Endothelial cell of umbilical vein (primary cell): ENCODE data around the gene IL4R. TPM values are rescaled to one million over a fixed set of nuclear protein-coding genes. Genes with fewer than 3 reads are reported as not detected.

Experiments used
- BruUV-seq: library from RNA; stranded (reverse); fragments of 400-500 nt; replicated peaks from 2 replicates; lab custom pipeline; 2021; lab: Mats Ljungman, UMichigan
- CTCF ChIA-PET: fragments of 300-600, 350-600 bp; sonication (Branson Sonifier 250); formaldehyde crosslinking; loops from one replicate; lab custom pipeline; 2021; ENCODE audit warnings: antibody characterized with exemption, inconsistent platforms; lab: Charles Lee
- POLR2A ChIA-PET: fragments of 300-600, 350-600 bp; sonication (Branson Sonifier 250); formaldehyde crosslinking; loops from one replicate; lab custom pipeline; 2021; ENCODE audit warnings: antibody characterized with exemption, inconsistent platforms; lab: Charles Lee
- DNase-seq: peaks from one replicate; pipeline ENCODE4 v3.0.0-alpha.2; 2011; ENCODE audit warnings: low read depth, low spot score
- FAIRE-seq: peaks from 2 replicates; lab custom pipeline; 2011; peaks lifted over from hg19 to GRCh38; lab: Jason Lieb, UNC
- H2AFZ ChIP-seq: 2 replicates; pipeline ENCODE4 v1.6.0; 2012; ENCODE audit warnings: low read depth, low read length, control low read depth, inconsistent platforms
- H3K27ac ChIP-seq: 2 replicates; pipeline ENCODE4 v1.5.1; 2011; ENCODE audit warnings: low read depth, mild to moderate bottlenecking, control low read depth, low read length, moderate library complexity; ENCODE audit not compliant: insufficient read depth
- H3K27me3 ChIP-seq, 2 experiments: 2 replicates each; pipeline versions ENCODE4 v1.6.0 to v1.6.1; 2011; ENCODE audit warnings: low read length in 2 of 2, mixed read lengths in 1 of 2; ENCODE audit not compliant: control insufficient read depth in 2 of 2, insufficient read depth in 2 of 2
- H3K36me3 ChIP-seq, 2 experiments: 2 replicates in 1 of 2; 3 replicates in 1 of 2; pipeline ENCODE4 v1.5.1; 2011; ENCODE audit warnings: low read length in 2 of 2, mild to moderate bottlenecking in 1 of 2, moderate library complexity in 1 of 2; ENCODE audit not compliant: control insufficient read depth in 2 of 2, insufficient read depth in 2 of 2; ENCODE audit errors: extremely low read depth in 1 of 2
- H3K4me1 ChIP-seq: 3 replicates; pipeline ENCODE4 v1.5.1; 2011; ENCODE audit warnings: mild to moderate bottlenecking, low read length; ENCODE audit not compliant: control insufficient read depth, insufficient read depth; ENCODE audit errors: extremely low read depth
- H3K4me2 ChIP-seq: 2 replicates; pipeline ENCODE4 v1.6.1; 2011; ENCODE audit warnings: low read length, control low read depth, mixed read lengths; ENCODE audit not compliant: insufficient read depth
- H3K4me3 ChIP-seq, 3 experiments: fragments of 200-600 bp in 1 of 3; sonication (generic), shearing (Covaris generic) in 1 of 3; replicated peaks in 1 of 3; 2 replicates each; pipeline ENCODE4 v1.5.1; 2011 to 2016; ENCODE audit warnings: control low read depth in 3 of 3, low read length in 3 of 3, mild to moderate bottlenecking in 2 of 3, inconsistent platforms in 1 of 3, low read depth in 1 of 3, moderate library complexity in 1 of 3; ENCODE audit not compliant: insufficient read depth in 1 of 3
- H3K79me2 ChIP-seq: 2 replicates; pipeline ENCODE4 v1.6.0; 2012; ENCODE audit warnings: low read length, inconsistent platforms; ENCODE audit not compliant: control insufficient read depth, insufficient read depth
- H3K9ac ChIP-seq: replicated peaks from 2 replicates; pipeline ENCODE3; 2011; ENCODE audit warnings: low read length, control low read depth; ENCODE audit not compliant: insufficient read depth; ENCODE audit errors: extremely low read depth
- H3K9me1 ChIP-seq: replicated peaks from 3 replicates; pipeline ENCODE4 v1.6.0; 2011; ENCODE audit warnings: mild to moderate bottlenecking, low read length; ENCODE audit not compliant: control insufficient read depth, insufficient read depth; ENCODE audit errors: extremely low read depth
- H3K9me3 ChIP-seq: replicated peaks from 2 replicates; pipeline ENCODE4 v1.5.1; 2012; ENCODE audit warnings: low read length, inconsistent platforms; ENCODE audit not compliant: control insufficient read depth, insufficient read depth
- H4K20me1 ChIP-seq: replicated peaks from 2 replicates; pipeline ENCODE3; 2011; ENCODE audit warnings: mild to moderate bottlenecking, low read length; ENCODE audit not compliant: control insufficient read depth, insufficient read depth; ENCODE audit errors: extremely low read depth
- EZH2 ChIP-seq: IDR thresholded peaks from 2 replicates; pipeline ENCODE4 v1.6.1; 2012; ENCODE audit warnings: borderline replicate concordance, low read depth, mild to moderate bottlenecking, moderate library complexity, low read length, inconsistent platforms; ENCODE audit not compliant: severe bottlenecking
- FOS ChIP-seq: IDR thresholded peaks from 2 replicates; pipeline ENCODE4 v1.6.1; 2011; ENCODE audit warnings: mild to moderate bottlenecking, low read length, moderate library complexity, borderline replicate concordance; ENCODE audit not compliant: insufficient read depth
- GATA2 ChIP-seq: IDR thresholded peaks from 2 replicates; pipeline ENCODE4 v1.7.0; 2011; ENCODE audit warnings: low read depth, mild to moderate bottlenecking, moderate library complexity, mixed read lengths, low read length; ENCODE audit not compliant: insufficient read length, insufficient read depth
- JUN ChIP-seq: IDR thresholded peaks from 2 replicates; pipeline ENCODE4 v1.6.1; 2011; ENCODE audit warnings: borderline replicate concordance, low read depth; ENCODE audit not compliant: insufficient read length, insufficient read depth
- MYC ChIP-seq: IDR thresholded peaks from one replicate; pipeline ENCODE4 v1.6.1; 2011; ENCODE audit warnings: mild to moderate bottlenecking, low read depth, low read length
- POLR2A ChIP-seq: IDR thresholded peaks from 2 replicates; pipeline ENCODE4 v1.6.1; 2012; ENCODE audit warnings: low read depth, mild to moderate bottlenecking, control low read depth, low read length
- POLR2AphosphoS5 ChIP-seq: IDR thresholded peaks from 2 replicates; pipeline ENCODE4 v1.6.1; 2012; ENCODE audit warnings: low read depth, mild to moderate bottlenecking, control low read depth, low read length, moderate library complexity; ENCODE audit not compliant: insufficient read depth
- dilution Hi-C: fragments of 300-500 bp; cut with MboI; formaldehyde crosslinking; loops from one replicate; pipeline ENCODE4 v1.15.0; 2019; ENCODE audit warnings: low sequenced_read_pairs; ENCODE audit not compliant: extremely low pct_ligation_motif_present
- intact Hi-C: fragments of 100-400 bp; cut with micrococcal nuclease; formaldehyde crosslinking; loops from one replicate; pipeline ENCODE4 v1.10.0; 2022
- polyA plus RNA-seq, 4 experiments: library from polyadenylated mRNA; depleted of rRNA in 3 of 4; stranded (reverse) in 3 of 4; unstranded in 1 of 4; fragments of >200 nt; gene quantifications; 2 replicates each; pipeline versions ENCODE4 v1.2.1 to v1.2.3, GENCODE V29; 2011 to 2012; ENCODE audit warnings: missing spikeins in 1 of 4
- total RNA-seq: library from RNA; stranded (reverse); gene quantifications from 2 replicates; pipeline ENCODE4 v1.2.3, GENCODE V29; 2021
- TF ChIP-seq, protein P1 (sequence below): IDR thresholded peaks from 2 replicates; pipeline ENCODE4 v1.6.1; 2011; ENCODE audit not compliant: insufficient read depth, insufficient read length
- TF ChIP-seq, protein P2 (sequence below), 2 donors: IDR thresholded peaks; 1 replicate in 1 of 2; 2 replicates in 1 of 2; pipeline ENCODE4 v1.5.1; 2011; ENCODE audit warnings: low read length in 2 of 2, mild to moderate bottlenecking in 2 of 2, moderate library complexity in 2 of 2, control low read depth in 1 of 2, inconsistent platforms in 1 of 2, low read depth in 1 of 2; ENCODE audit not compliant: insufficient read depth in 1 of 2; ENCODE audit errors: extremely low read depth in 1 of 2

Gene IL4R
- total and polyA plus RNA-seq, 2 donors (not counting 3 experiments of a cell fraction or from before 2014, with no cell fraction given), result 138 to 139 TPM

DNA sequence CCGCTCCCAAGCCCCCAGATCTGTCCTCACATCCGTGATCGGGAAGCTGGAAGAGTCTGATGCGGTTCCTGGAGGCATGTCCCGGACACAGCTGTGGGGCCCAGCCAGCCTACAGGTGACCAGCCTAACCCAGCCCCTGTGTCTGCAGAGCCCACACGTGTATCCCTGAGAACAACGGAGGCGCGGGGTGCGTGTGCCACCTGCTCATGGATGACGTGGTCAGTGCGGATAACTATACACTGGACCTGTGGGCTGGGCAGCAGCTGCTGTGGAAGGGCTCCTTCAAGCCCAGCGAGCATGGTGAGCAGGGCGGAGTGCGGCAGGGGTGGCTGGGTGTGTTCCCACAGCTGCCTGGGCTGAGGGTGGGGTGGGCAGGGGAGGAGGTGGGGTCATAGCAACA, 30.9 kb downstream of the IL4R start:
- POLR2A ChIA-PET, result no interaction called here
- H4K20me1 ChIP-seq, result no peaks in the 10 kb centered on the region
- no peak overlapping the region for H2AFZ ChIP-seq
- no peak overlapping the region for H3K9ac ChIP-seq
- H3K4me3 ChIP-seq, result no peak overlapping the region
- no peak for FAIRE-seq
- no peaks in the 10 kb centered on the region for H3K9me1 ChIP-seq
- CTCF ChIA-PET, result interaction anchor here (1.4 to 2.4 kb wide), 3 partner anchors 11 to 166 kb away, joined by 4 to 8 read pairs (median 6); no protein-coding TSS in a partner anchor
- no peaks in the 10 kb centered on the region for H3K9me3 ChIP-seq
- intact Hi-C loops, result no loop called here
- TF ChIP-seq, protein P1, sequence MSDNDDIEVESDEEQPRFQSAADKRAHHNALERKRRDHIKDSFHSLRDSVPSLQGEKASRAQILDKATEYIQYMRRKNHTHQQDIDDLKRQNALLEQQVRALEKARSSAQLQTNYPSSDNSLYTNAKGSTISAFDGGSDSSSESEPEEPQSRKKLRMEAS, result no peak
- TF ChIP-seq MYC (no peak), FOS (no peak), POLR2AphosphoS5 (no peak), EZH2 (no peak), JUN (no peak), GATA2 (no peak), POLR2A (no peak)
- TF ChIP-seq, protein P2, sequence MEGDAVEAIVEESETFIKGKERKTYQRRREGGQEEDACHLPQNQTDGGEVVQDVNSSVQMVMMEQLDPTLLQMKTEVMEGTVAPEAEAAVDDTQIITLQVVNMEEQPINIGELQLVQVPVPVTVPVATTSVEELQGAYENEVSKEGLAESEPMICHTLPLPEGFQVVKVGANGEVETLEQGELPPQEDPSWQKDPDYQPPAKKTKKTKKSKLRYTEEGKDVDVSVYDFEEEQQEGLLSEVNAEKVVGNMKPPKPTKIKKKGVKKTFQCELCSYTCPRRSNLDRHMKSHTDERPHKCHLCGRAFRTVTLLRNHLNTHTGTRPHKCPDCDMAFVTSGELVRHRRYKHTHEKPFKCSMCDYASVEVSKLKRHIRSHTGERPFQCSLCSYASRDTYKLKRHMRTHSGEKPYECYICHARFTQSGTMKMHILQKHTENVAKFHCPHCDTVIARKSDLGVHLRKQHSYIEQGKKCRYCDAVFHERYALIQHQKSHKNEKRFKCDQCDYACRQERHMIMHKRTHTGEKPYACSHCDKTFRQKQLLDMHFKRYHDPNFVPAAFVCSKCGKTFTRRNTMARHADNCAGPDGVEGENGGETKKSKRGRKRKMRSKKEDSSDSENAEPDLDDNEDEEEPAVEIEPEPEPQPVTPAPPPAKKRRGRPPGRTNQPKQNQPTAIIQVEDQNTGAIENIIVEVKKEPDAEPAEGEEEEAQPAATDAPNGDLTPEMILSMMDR (IDR thresholded peaks at IDR 0.05; ENCODE audit: extremely low read depth in 1 of 2, insufficient read depth in 1 of 2, low read depth in 1 of 2, low read length in 2 of 2), result no peak
- no peak overlapping the region for H3K27ac ChIP-seq
- no peaks in the 10 kb centered on the region for H3K27me3 ChIP-seq
- no peak for DNase-seq
- BruUV-seq, result no TSS peak
- dilution Hi-C loops, result no loop called here
- peaks cover 33 to 57% of the 10 kb centered on the region in 2 experiments for H3K36me3 ChIP-seq
- peaks cover 4% of the 10 kb centered on the region for H3K79me2 ChIP-seq
- no peak overlapping the region for H3K4me2 ChIP-seq
- H3K4me1 ChIP-seq, result peaks cover 6% of the 10 kb centered on the region
